ENCODE measurements around the gene SEC14L6.

GRCh38 chr22:30531651-30532608 lies 14.6 kb downstream of the SEC14L6 start:
- TF ChIP-seq CTCF (IDR thresholded peaks at IDR 0.05) (no peak), POLR2A (IDR thresholded peaks at IDR 0.05) (no peak)
